ENCODE measurements around the gene BATF. TPM values are rescaled to one million over a fixed set of nuclear protein-coding genes. Genes with fewer than 3 reads are reported as not detected.

BATF gene
- total and polyA plus RNA-seq, 2 donors from 2014 or later: 1.6 to 3.7 TPM

GRCh38 chr14:75489480-75489837 lies 32.8 kb upstream of the BATF start:
- intact Hi-C loops (cut with DNase I): loop anchor here (10.0 kb wide), 1 partner anchor 355 kb away; no protein-coding TSS in a partner anchor
- TF ChIP-seq CTCF (IDR thresholded peaks at IDR 0.05; ENCODE audit: borderline replicate concordance, extremely low read depth, insufficient read depth): no peak
- Histone ChIP-seq H3K4me1 (ENCODE audit: control insufficient read depth in 2 of 3, insufficient read depth in 2 of 3, low read depth in 1 of 3, low read length in 3 of 3) (peaks cover 0 to 6% (median 0%) of the 10 kb centered on the region in 3 donors), H3K36me3 (ENCODE audit: control insufficient read depth in 2 of 3, insufficient read depth in 3 of 3, low read length in 3 of 3) (no peaks in the 10 kb centered on the region), H3K9ac (ENCODE audit: low read length in 3 of 3) (no peak overlapping the region), H3K27me3 (ENCODE audit: control insufficient read depth, insufficient read depth, low read length) (no peaks in the 10 kb centered on the region), H3K4me3 (ENCODE audit: low read length in 3 of 3) (no peak overlapping the region), H3K27ac (ENCODE audit: low read depth in 2 of 2, low read length in 2 of 2) (no peak overlapping the region), H3K9me3 (ENCODE audit: control insufficient read depth in 2 of 3, insufficient read depth in 1 of 3, low read length in 3 of 3) (no peaks in the 10 kb centered on the region)
- no peak for DNase-seq
- FAIRE-seq: no peak

GRCh38 chr14:75491376-75491978 lies 30.8 kb upstream of the BATF start:
- DNase-seq (no peak), FAIRE-seq (no peak)
- no peak overlapping the region for H3K4me3 ChIP-seq (ENCODE audit: low read length in 3 of 3)
- H3K4me1 ChIP-seq (ENCODE audit: control insufficient read depth in 2 of 3, insufficient read depth in 2 of 3, low read depth in 1 of 3, low read length in 3 of 3): no peaks in the 10 kb centered on the region
- no peaks in the 10 kb centered on the region for H3K9me3 ChIP-seq (ENCODE audit: control insufficient read depth in 2 of 3, insufficient read depth in 1 of 3, low read length in 3 of 3)
- H3K9ac ChIP-seq (ENCODE audit: low read length in 3 of 3): no peak overlapping the region
- intact Hi-C loops (cut with DNase I): loop anchor here (5.0 kb wide), 1 partner anchor 179 kb away; no protein-coding TSS in a partner anchor
- H3K36me3 ChIP-seq (ENCODE audit: control insufficient read depth in 2 of 3, insufficient read depth in 3 of 3, low read length in 3 of 3): no peaks in the 10 kb centered on the region
- no peaks in the 10 kb centered on the region for H3K27me3 ChIP-seq (ENCODE audit: control insufficient read depth, insufficient read depth, low read length)
- TF ChIP-seq CTCF (IDR thresholded peaks at IDR 0.05; ENCODE audit: borderline replicate concordance, extremely low read depth, insufficient read depth): no peak
- H3K27ac ChIP-seq (ENCODE audit: low read depth in 2 of 2, low read length in 2 of 2): no peak overlapping the region

- FAIRE-seq (no peak), DNase-seq (peak in 1 of 5 donors; percentile 28)
- H3K36me3 ChIP-seq (ENCODE audit: control insufficient read depth in 2 of 3, insufficient read depth in 3 of 3, low read length in 3 of 3): no peaks in the 10 kb centered on the region
- no peaks in the 10 kb centered on the region for H3K4me1 ChIP-seq (ENCODE audit: control insufficient read depth in 2 of 3, insufficient read depth in 2 of 3, low read depth in 1 of 3, low read length in 3 of 3)
- no peaks in the 10 kb centered on the region for H3K27me3 ChIP-seq (ENCODE audit: control insufficient read depth, insufficient read depth, low read length)
- intact Hi-C loops (cut with DNase I): loop anchor here (5.0 kb wide), 1 partner anchor 181 kb away; no protein-coding TSS in a partner anchor
- no peak overlapping the region for H3K9ac ChIP-seq (ENCODE audit: low read length in 3 of 3)
- H3K9me3 ChIP-seq (ENCODE audit: control insufficient read depth in 2 of 3, insufficient read depth in 1 of 3, low read length in 3 of 3): no peaks in the 10 kb centered on the region
- no peak overlapping the region for H3K27ac ChIP-seq (ENCODE audit: low read depth in 2 of 2, low read length in 2 of 2)
- H3K4me3 ChIP-seq (ENCODE audit: low read length in 3 of 3): no peak overlapping the region
- no peak for TF ChIP-seq CTCF (IDR thresholded peaks at IDR 0.05; ENCODE audit: borderline replicate concordance, extremely low read depth, insufficient read depth)
Observed at GRCh38 chr14:75492832-75493591, 29.3 kb upstream of the BATF start.

Measured in kidney (tissue), 14 donors.